Measurements from ENCODE around the gene NEK3.

DNA sequence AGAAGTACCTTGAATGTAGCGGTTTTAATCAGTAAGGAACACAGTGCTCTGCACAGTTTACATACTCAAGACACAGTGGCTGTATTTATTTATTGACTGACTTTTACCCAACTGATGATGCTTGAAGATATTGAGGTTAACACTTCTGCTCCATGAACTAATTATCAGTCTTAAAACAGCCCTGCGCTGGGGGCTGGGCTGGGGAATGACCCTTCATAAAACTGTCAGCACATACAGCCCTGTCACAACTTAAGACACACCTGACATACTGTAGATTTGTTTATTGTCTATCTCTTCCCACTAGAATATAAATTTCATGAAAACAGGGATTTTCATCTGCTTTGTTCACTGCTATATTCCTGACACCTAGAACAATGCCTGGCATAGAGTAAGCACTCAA, 41.3 kb downstream of the NEK3 start:
- no peak for TF ChIP-seq GATA3 (IDR thresholded peaks at IDR 0.05; ENCODE audit: low read depth, low read length)
- no peak for TF ChIP-seq GATA2 (IDR thresholded peaks at IDR 0.05; ENCODE audit: low read depth, low read length)

Data from SH-SY5Y (cell line).